ENCODE results near the gene CEMIP. TPM values are rescaled to one million over a fixed set of nuclear protein-coding genes. Genes with fewer than 3 reads are reported as not detected.
A peak's percentile ranks its signal among the peaks of the same experiment; 100 is the strongest.

Gene CEMIP
- total RNA-seq, 4 donors from 2014 or later, result 0.04 TPM; not detected in 3

DNA sequence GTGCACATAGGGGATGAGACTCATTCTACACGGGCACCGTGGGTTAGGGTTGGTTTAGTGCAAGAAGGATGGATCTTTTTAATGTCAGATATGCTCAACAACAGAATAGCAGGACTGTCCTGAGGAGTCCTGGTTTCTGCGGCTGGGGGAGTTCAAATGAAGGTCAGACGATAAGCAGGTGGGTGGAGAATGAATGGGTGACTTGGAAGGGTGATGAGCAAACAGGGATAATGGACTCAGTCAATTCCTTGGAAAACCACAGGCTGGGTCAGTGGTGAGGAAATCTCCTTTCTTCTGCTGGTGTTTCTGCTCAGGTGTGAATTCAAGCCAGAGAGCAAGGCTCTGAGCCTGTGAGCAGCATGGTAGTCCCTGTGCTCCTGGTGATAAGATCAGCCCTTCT is 150.5 kb downstream of the CEMIP start:
- H3K36me3 ChIP-seq, result no peaks in the 10 kb centered on the region
- ATAC-seq (no peak), DNase-seq (no peak)
- H3K9me3 ChIP-seq, result no peaks in the 10 kb centered on the region
- no peak overlapping the region for H3K27ac ChIP-seq
- H3K4me3 ChIP-seq, result no peak overlapping the region
- in situ Hi-C loops (cut with MboI; ENCODE audit: low sequenced_read_pairs in 4 of 4), result no loop called here
- H3K27me3 ChIP-seq, result no peaks in the 10 kb centered on the region
- intact Hi-C loops (cut with DNase I; ENCODE audit: low total_unique reads), result no loop called here
- no peak for TF ChIP-seq POLR2A (IDR thresholded peaks at IDR 0.05)
- TF ChIP-seq, protein P1, sequence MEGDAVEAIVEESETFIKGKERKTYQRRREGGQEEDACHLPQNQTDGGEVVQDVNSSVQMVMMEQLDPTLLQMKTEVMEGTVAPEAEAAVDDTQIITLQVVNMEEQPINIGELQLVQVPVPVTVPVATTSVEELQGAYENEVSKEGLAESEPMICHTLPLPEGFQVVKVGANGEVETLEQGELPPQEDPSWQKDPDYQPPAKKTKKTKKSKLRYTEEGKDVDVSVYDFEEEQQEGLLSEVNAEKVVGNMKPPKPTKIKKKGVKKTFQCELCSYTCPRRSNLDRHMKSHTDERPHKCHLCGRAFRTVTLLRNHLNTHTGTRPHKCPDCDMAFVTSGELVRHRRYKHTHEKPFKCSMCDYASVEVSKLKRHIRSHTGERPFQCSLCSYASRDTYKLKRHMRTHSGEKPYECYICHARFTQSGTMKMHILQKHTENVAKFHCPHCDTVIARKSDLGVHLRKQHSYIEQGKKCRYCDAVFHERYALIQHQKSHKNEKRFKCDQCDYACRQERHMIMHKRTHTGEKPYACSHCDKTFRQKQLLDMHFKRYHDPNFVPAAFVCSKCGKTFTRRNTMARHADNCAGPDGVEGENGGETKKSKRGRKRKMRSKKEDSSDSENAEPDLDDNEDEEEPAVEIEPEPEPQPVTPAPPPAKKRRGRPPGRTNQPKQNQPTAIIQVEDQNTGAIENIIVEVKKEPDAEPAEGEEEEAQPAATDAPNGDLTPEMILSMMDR (IDR thresholded peaks at IDR 0.05 in 4 of 5, conservative IDR thresholded peaks at IDR 0.05 in 1 of 5), result no peak
- H3K4me1 ChIP-seq, result peaks cover 13 to 22% of the 10 kb centered on the region in 2 donors

DNA sequence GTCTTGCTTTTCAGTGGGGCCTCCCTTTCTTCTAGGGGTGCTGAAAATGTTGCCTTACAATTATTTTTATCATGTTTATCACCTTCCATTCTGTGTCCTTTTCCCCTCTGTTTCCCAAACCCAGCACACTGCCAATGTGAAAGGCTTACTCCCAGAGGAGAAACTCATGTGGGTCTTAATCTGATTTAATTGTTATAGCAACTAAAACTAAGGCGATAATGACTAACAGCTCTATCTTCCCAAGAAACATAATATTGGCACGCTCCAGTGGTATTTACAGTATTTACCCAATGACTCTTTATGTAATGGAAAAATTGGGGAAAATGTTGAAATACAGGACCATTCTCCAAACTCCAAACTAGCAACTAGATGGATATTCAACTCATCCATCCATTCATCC is 152.0 kb downstream of the CEMIP start:
- no peaks in the 10 kb centered on the region for H3K36me3 ChIP-seq
- no peak for ATAC-seq
- H3K9me3 ChIP-seq, result no peaks in the 10 kb centered on the region
- DNase-seq, result no peak
- peaks cover 7 to 11% of the 10 kb centered on the region in 2 donors for H3K4me1 ChIP-seq
- no peak overlapping the region for H3K4me3 ChIP-seq
- no peaks in the 10 kb centered on the region for H3K27me3 ChIP-seq
- in situ Hi-C loops (cut with MboI; ENCODE audit: low sequenced_read_pairs in 4 of 4) (no loop called here), intact Hi-C loops (cut with DNase I; ENCODE audit: low total_unique reads) (no loop called here)
- H3K27ac ChIP-seq, result no peak overlapping the region
- TF ChIP-seq POLR2A (IDR thresholded peaks at IDR 0.05), result no peak
- TF ChIP-seq, protein P1 (IDR thresholded peaks at IDR 0.05 in 4 of 5, conservative IDR thresholded peaks at IDR 0.05 in 1 of 5), result no peak

DNA sequence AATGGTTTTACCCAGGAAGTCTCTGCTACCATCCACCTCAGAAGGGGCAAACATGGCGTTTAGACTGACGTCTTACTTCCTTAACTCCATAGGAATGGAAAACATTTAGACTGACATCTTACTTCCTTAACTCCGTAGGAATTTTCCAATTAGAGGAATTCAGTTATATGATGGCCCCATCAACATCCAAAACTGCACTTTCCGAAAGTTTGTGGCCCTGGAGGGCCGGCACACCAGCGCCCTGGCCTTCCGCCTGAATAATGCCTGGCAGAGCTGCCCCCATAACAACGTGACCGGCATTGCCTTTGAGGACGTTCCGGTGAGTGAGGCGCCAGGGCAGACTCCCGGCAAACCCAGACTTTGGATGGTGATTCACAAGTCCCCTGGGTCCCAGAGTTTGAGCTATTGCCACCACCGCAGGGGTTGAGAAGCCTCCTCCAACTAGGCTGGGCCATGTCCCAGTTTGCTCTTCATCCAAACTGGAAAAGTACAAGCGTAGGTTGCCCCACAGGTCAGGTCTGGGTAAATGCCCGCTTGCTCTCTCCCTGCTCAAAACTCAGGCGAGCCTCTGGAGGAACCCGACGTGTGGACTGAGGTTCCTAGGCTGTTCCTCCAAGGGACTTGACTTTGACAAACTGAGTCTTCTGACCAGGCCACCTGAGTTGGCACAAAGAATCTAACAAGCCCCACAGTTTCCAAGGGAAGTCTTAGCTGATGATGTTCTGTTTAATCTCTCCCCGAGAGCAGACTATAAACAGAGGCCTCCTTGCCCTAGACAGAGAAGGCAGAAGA is 152.7 kb downstream of the CEMIP start:
- TF ChIP-seq POLR2A (IDR thresholded peaks at IDR 0.05), result no peak
- TF ChIP-seq, protein P1 (IDR thresholded peaks at IDR 0.05 in 4 of 5, conservative IDR thresholded peaks at IDR 0.05 in 1 of 5), result no peak
- Histone ChIP-seq H3K27ac (no peak overlapping the region), H3K27me3 (no peaks in the 10 kb centered on the region), H3K36me3 (no peaks in the 10 kb centered on the region), H3K9me3 (no peaks in the 10 kb centered on the region), H3K4me1 (peaks cover 7 to 9% of the 10 kb centered on the region in 2 donors), H3K4me3 (no peak overlapping the region)
- ATAC-seq (peak; percentile 18 to 22), DNase-seq (peak in 1 of 2 donors; percentile 29)
- in situ Hi-C loops (cut with MboI; ENCODE audit: low sequenced_read_pairs in 4 of 4), result no loop called here
- intact Hi-C loops (cut with DNase I; ENCODE audit: low total_unique reads), result no loop called here

DNA sequence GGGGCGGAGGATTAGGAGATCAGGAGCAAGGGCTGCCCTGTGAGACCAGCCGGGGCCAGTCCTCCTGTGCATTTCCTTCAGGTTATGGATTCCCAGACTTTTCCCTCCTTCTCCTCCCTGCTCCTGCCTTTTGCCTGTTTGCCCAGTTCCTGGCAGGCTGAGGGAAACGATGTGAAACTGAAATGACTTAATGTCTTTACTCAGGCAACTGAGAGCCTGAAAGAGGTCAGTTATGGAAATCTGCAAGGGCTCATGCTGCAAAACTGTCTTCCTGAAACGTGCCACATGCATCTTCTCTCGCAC is 153.3 kb downstream of the CEMIP start:
- DNase-seq, result no peak
- H3K4me1 ChIP-seq, result peaks cover 7 to 9% of the 10 kb centered on the region in 2 donors
- in situ Hi-C loops (cut with MboI; ENCODE audit: low sequenced_read_pairs in 4 of 4), result no loop called here
- intact Hi-C loops (cut with DNase I; ENCODE audit: low total_unique reads), result no loop called here
- ATAC-seq, result no peak
- no peak overlapping the region for H3K4me3 ChIP-seq
- no peaks in the 10 kb centered on the region for H3K27me3 ChIP-seq
- H3K9me3 ChIP-seq, result no peaks in the 10 kb centered on the region
- no peak for TF ChIP-seq POLR2A (IDR thresholded peaks at IDR 0.05)
- TF ChIP-seq, protein P1 (IDR thresholded peaks at IDR 0.05 in 4 of 5, conservative IDR thresholded peaks at IDR 0.05 in 1 of 5), result no peak
- H3K36me3 ChIP-seq, result no peaks in the 10 kb centered on the region
- no peak overlapping the region for H3K27ac ChIP-seq
